GM18502 (cell line): ENCODE results near the gene AFAP1L1.
A peak's percentile ranks its signal among the peaks of the same experiment; 100 is the strongest.
"Not testable (repeated sequence)": the region's sequence is repeated elsewhere in the genome, so short reads cannot be mapped to it uniquely, and the experiment has no call there.

Experiments
- ATAC-seq: cut with Tn5 transposase; IDR thresholded peaks from one replicate; pipeline ENCODE4 v1.9.1; 2021; ENCODE audit warnings: mild to moderate bottlenecking; ENCODE audit not compliant: unreplicated experiment, poor library complexity

AFAP1L1 gene

GRCh38 chr5:149380466-149381121 lies 108.9 kb downstream of the AFAP1L1 start:
- no peak for ATAC-seq

- peak; percentile 12 for ATAC-seq
Measured at GRCh38 chr5:149381261-149381985, 109.8 kb downstream of the AFAP1L1 start.

GRCh38 chr5:149381986-149382338 lies 110.3 kb downstream of the AFAP1L1 start:
- peak; percentile 85 for ATAC-seq

GRCh38 chr5:149382517-149383220 lies 111.0 kb downstream of the AFAP1L1 start:
- ATAC-seq: no peak

- ATAC-seq: no peak
Measured at GRCh38 chr5:149383399-149383798, 111.7 kb downstream of the AFAP1L1 start.

GRCh38 chr5:149386166-149386565 lies 114.5 kb downstream of the AFAP1L1 start:
- no peak for ATAC-seq

GRCh38 chr5:149387081-149387631 lies 115.5 kb downstream of the AFAP1L1 start:
- ATAC-seq: no peak

GRCh38 chr5:149387982-149388381 lies 116.3 kb downstream of the AFAP1L1 start:
- ATAC-seq: no peak

- no peak for ATAC-seq
Measured at GRCh38 chr5:149388498-149389190, 117.0 kb downstream of the AFAP1L1 start.

GRCh38 chr5:149389552-149390495 lies 118.2 kb downstream of the AFAP1L1 start:
- no peak for ATAC-seq

- ATAC-seq: not testable (repeated sequence)
Measured at GRCh38 chr5:149391076-149391475, 119.4 kb downstream of the AFAP1L1 start.
